GM21515 (cell line): ENCODE measurements around the gene DEFB131A.
"Not testable (repeated sequence)": the region's sequence is repeated elsewhere in the genome, so short reads cannot be mapped to it uniquely, and the experiment has no call there.

ENCODE experiments used
- ATAC-seq: cut with Tn5 transposase; IDR thresholded peaks from one replicate; pipeline ENCODE4 v1.9.1; 2021; ENCODE audit not compliant: unreplicated experiment

The DEFB131A gene

GRCh38 chr4:9494256-9495035 is 50.2 kb downstream of the DEFB131A start:
- ATAC-seq, result not testable (repeated sequence)

GRCh38 chr4:9495443-9495842 is 51.2 kb downstream of the DEFB131A start:
- ATAC-seq, result not testable (repeated sequence)

- ATAC-seq, result not testable (repeated sequence)
Measured at GRCh38 chr4:9497575-9498467, 53.6 kb downstream of the DEFB131A start.

- ATAC-seq, result not testable (repeated sequence)
Measured at GRCh38 chr4:9498468-9499040, 54.3 kb downstream of the DEFB131A start.

- ATAC-seq, result not testable (repeated sequence)
Measured at GRCh38 chr4:9499974-9500487, 55.8 kb downstream of the DEFB131A start.
